ENCODE measurements around the gene MS4A4E.
"Not testable (repeated sequence)": the region's sequence is repeated elsewhere in the genome, so short reads cannot be mapped to it uniquely, and the experiment has no call there.

Gene MS4A4E

DNA sequence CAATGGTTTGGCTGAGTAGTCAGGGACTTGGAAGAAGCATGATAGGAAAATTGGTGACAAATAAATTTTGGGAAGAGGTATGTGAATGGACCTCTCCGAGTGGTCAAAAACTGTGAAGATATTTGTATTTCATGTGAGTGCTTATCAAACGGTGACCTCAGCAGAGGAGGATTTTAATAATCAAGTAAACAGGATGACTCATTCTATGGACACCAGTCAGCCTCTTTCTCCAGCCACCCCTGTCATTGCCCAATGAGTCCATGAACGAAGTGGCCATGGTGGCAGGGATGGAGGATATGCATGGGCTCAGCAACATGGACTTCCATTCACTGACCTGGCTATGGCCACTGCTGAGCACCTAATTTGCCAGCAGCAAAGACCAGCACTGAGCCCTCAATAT is 21.2 kb downstream of the MS4A4E start:
- DNase-seq (ENCODE audit: low read depth in 1 of 2, low spot score in 1 of 2) = no peak

DNA sequence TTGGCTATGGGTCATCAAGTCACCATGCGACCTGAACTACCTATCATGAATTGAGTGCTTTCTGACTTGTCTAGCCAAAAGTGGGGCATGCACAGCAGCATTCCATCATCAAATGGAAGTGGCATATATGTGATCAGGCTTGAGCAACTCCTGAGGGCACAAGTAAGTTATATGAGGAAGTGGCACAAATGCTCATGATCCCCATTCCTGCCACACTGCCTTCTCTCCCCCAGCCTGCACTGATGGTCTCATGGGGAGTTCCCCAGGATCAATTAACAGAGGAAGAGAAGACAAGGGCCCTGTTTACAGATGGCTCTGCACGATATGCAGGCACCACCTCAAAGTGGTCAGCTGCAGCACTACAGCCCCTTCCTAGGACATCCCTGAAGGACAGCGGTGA is 21.8 kb downstream of the MS4A4E start:
- DNase-seq (ENCODE audit: low read depth in 1 of 2, low spot score in 1 of 2) = no peak

DNA sequence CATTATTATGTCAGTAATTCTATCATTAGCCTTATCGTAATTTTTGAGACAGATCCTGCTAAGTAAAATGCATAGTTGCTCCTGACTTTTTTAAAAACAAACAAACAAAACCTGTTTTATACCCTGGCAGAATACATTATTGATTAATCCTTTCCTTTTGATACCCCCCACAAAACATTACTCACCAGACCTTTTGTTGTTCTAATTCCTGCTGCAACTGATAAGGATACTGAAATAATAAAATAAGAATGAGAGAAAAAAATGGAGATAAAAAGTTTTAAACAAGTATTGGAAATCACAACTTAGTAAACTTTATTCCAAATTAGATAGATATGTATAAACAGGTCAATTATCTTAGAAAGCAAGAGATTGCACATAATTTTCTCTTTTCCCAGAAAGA is 28.6 kb downstream of the MS4A4E start:
- DNase-seq (ENCODE audit: low read depth in 1 of 2, low spot score in 1 of 2) = no peak

DNA sequence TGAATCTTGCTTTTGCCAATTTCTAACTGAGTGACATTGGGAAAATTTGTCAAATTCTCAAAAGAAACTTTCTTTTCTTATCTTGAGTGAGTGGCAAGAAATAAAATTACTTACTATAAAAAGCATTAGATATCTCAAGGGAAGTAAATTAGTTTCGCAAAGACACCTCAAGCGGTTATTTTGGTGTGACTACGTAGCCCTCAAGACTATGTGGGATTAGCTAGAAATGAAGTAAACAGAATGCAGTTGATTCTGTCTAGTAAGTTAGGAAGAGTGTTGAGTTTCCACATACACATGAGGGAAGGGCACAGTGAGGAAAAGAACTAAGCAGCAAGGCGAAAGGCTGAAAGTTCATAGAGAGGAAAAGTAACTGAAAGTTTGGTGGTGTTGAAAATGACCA is 31.7 kb downstream of the MS4A4E start:
- no peak for DNase-seq (ENCODE audit: low read depth in 1 of 2, low spot score in 1 of 2)

DNA sequence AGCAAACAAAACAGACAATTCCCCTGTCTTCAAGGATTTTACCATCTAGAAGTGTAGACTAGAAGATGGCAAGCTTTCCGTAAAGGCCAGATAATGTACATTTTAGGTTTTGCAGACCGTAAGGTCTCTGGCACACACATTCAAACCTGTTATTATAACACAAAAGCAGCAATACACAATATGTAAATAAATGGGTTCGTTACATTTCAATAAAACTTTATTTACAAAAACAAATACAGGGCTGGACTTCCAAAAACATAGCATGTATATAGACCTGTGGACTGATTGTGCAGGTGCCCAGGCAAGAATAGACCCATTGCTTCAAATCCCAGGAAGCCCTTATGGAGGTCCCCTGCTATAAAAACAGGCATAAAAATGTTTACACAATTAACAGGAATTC is 33.0 kb downstream of the MS4A4E start:
- no peak for DNase-seq (ENCODE audit: low read depth in 1 of 2, low spot score in 1 of 2)

DNA sequence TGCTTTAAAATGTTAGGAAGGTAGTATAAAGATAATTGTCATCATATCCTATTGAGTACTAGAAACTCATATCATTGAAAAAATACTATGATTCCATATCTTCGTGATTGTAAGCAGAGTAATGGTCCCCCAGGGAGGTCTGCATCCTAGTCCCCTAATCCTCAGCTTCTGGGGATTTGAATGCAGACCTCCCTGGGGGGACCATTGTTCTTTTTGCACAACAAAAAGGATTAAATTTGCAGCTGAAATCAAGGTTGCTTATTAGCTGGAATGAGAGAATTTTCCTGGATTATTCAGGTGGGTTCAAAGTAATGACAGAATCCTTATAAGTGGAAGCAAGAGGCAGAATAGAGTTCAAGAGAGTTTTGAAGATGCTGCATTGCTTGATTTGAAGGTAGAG is 34.0 kb downstream of the MS4A4E start:
- no peak for DNase-seq (ENCODE audit: low read depth in 1 of 2, low spot score in 1 of 2)

DNA sequence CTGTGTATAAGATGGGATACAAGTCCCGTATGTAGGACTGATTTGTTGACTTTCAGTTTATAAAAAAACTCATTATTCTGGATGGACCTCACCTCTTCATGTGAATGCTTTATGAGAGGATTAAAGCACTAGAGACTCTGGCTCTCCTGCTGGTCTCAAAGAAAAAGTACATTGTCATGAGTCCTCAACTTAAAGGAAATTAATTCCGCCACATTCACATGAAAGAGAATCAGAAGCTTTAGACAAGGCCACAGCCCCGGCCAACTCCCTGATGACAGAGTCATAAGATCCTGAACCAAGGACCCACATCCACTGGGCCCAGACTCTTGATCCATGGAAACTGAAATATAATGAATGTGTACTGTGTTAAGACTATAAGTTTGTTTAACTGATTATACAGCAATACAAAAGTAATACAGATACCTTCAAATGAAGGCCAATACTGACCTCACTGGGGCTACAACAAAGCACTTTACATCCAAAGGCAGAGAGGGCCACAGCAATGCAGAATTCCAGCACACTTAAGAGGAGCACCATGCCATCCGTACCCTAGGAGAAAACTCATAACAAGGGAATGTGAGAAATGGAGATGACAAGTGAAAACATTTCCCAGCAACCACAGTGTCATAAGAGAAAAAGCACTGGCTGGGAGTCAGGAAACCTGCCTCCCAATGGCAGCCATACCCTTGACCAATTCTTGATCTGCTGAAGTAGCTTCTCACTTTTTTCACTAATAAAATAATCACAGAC is 34.6 kb downstream of the MS4A4E start:
- no peak for DNase-seq (ENCODE audit: low read depth in 1 of 2, low spot score in 1 of 2)

DNA sequence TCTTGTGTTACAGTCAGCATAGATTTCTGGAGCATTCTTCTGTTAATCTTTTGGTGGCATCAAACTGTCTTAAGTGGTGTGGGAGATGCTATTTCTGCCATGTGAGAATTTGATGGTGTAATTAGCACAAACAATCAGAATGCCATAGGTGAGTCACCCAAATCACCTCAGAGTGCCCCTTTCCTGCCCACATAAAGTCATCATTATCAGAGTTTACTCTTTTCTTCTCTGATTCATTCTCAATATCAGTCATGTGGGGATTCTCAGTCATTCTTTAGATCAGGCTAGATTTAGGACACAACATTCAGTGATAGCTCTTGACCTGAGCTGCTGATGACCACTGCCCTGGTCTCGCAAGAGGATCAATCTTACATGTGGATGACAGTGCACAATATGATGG is 36.3 kb downstream of the MS4A4E start:
- DNase-seq (ENCODE audit: low read depth in 1 of 2, low spot score in 1 of 2) = no peak

DNA sequence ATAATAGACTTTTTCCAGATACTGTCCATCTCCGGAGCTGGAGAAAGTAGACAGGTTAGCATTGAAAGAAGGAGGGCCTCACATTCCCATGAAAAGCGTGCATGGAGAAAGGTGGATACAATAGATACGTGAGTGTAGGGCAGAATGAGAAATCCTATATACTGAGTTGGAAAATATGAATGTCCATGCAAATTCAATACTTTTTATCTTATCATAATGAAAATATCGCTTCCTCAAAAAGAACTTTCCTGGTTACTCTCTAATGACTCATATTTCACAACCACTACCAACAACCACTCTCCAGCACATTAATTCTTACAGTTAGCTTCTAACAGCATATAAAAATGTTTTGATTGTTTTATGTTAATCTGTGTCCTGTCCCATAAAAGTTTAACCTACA is 38.0 kb downstream of the MS4A4E start:
- no peak for DNase-seq (ENCODE audit: low read depth in 1 of 2, low spot score in 1 of 2)

DNA sequence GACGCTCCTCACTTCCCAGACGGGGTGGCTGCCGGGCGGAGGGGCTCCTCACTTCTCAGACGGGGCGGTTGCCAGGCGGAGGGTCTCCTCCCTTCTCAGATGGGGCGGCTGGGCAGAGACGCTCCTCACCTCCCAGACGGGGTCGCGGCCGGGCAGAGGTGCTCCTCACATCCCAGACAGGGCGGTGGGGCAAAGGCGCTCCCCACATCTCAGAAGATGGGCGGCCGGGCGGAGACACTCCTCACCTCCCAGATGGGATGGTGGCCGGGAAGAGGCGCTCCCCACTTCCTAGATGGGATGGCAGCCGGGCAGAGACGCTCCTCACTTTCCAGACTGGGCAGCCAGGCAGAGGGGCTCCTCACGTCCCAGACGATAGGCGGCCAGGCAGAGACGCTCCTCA is 41.6 kb downstream of the MS4A4E start:
- not testable (repeated sequence) for DNase-seq (ENCODE audit: low read depth in 1 of 2, low spot score in 1 of 2)

DNA sequence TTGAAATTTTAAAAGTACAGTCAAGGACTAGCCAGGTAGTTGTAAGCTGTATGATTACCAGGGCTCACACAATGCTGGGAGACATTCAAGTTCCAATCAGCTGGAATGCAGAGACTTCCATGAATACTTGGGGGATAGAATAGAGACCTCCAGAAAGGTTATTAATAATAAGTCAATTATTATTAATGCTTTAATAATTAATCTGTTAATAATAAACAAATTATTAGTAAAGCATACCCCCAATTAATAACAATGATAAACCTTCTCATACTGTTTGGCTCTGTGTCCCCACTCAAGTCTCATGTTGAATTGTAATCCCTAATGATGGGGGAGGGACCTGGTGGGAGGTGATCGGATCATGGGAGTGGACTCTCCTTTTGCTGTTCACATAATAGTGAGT is 45.5 kb downstream of the MS4A4E start:
- no peak for DNase-seq (ENCODE audit: low read depth in 1 of 2, low spot score in 1 of 2)

DNA sequence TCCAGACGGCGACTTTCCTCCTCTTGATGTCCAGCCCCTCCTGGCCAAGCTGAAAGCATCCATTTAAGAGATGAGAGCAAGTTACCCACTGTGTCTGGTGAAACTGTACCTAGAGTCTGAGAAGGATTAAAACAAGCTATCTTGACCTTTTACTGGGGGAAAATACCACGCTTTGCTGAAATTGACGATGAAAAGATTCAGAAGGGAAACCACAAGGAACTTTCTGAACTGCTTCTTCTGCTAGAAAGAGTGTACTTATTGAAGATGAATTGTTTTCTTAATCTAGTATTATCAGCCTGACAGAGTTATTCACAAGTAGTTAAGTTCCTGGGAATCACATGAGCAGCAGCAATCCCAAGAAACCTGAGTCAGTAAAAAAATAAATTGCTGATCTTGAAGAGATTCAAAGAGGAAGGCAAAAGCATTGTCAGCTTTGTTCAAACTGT is 47.0 kb downstream of the MS4A4E start:
- no peak for DNase-seq (ENCODE audit: low read depth in 1 of 2, low spot score in 1 of 2)

DNA sequence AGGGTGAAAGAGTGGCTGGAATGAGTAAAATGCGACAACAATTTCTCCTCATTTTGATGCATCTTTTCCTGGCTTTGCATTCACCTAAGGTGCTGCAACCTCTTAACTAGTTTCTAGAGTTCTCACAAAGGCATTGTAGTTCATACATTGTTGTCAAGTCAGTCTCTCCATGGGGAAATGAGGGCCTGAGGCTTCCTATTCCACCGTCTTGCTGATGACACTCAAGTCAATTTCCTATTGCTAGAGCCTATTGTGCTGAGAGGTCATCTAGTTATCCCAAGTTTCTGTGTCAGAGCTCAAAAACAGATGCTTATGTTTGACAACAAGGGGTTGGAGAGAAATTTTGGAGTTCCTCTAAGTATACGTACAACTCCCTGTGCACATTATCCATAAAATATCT is 48.4 kb downstream of the MS4A4E start:
- DNase-seq (ENCODE audit: low read depth in 1 of 2, low spot score in 1 of 2) = no peak

DNA sequence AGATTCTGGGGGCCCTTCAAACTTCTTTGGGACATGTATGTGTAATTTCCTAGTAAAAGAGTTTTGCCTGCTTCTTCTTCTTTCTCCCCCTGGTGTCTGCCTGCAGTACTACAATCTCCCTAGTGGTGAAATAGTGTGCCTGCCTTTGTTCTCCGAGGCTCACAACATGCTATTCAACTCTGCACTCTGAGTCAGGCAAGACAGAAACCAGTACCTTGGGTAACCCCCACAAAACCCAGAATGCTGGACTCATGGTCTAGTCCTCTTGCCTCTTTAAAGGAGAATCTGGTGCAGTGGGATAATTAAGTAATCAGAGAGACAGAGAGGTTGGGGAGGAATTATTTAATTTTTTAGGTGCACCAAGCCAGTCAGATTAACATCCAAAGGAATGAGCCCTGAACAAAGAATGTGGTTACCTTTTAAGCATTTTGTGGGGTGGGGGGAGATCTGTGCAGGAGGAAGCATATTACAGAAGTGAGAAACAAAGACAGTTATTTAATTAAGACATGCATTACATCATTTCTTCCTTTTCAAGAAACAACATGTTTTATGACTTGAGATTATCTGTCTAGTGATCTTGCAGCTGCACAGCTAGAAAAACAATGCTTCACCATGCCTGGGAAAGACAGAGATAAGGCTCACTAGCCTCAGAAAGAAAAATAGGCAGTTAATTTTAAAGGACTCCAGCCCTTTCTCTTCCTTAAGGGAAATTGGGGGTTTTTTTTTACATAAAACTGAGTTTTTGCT is 49.1 kb downstream of the MS4A4E start:
- DNase-seq (ENCODE audit: low read depth in 1 of 2, low spot score in 1 of 2) = peak in 1 of 2 donors; percentile 7

DNA sequence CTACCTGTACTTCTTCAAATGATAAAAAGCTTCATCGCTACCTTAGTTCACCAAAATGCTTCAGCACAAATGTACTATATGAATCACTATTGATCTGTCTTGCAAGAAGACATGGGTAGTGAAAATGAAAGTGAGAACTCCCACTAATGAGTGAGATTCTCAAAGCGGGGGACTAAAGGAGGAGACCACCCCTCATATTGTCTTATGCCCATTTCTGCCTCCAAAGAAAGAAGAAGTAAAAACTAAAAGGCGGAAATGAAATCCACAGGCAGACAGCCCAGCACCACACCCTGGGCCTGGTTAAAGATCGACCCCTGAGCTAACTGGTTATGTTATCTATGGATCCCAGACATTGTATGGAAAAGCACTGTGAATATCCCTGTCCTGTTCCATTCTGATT is 50.4 kb downstream of the MS4A4E start:
- DNase-seq (ENCODE audit: low read depth in 1 of 2, low spot score in 1 of 2) = not testable (repeated sequence)

DNA sequence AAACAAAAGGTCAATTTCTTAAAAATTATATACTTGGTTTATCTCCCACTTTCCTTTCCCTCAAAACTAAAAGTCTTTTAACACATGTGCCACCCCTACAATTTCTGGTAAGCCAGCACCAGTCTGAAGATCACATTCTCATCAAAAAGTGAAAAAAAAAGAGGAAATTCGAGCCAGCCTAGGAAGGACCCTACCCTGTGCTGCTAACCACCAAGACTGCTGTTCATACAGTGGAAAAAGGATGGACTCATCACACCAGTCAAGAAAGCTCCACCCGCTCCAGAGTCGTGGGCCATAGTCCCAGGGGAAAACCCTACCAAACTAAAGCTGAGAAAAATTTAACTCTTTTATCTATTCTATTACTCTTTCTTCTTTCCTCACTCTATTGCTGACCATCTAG is 54.5 kb downstream of the MS4A4E start:
- DNase-seq (ENCODE audit: low read depth in 1 of 2, low spot score in 1 of 2) = not testable (repeated sequence)

DNA sequence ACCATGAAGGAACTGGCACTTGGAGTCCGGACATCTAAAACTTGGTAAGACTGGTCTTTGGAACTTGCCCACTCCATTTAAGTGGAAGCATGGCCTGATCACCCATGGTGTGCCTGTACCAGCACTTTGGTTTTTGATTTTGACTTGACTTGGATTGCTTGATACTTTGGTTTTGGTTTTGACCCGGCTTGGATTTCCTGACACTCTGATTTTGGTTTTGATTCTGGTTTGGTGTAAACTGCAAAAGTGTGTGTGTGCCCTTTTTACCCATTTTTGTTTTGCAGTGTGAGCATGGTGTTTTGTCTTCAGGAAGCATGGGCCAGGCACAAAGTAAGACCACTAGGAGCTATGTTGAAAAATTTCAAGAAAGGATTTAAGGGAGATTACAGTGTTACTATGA is 56.8 kb downstream of the MS4A4E start:
- DNase-seq (ENCODE audit: low read depth in 1 of 2, low spot score in 1 of 2) = not testable (repeated sequence)

DNA sequence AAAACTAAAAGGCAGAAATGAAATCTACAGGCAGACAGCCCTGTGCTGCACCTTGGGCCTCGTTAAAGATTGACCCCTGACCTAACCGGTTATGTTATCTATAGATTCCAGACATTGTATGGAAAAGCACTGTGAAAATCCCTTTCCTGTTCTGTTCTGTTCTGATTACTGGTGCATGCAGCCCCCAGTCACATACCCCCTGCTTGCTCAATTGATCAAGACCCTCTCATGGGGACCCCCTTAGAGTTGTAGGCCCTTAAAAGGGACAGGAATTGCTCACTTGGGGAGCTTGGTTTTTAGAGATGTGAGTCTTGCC is 57.5 kb downstream of the MS4A4E start:
- not testable (repeated sequence) for DNase-seq (ENCODE audit: low read depth in 1 of 2, low spot score in 1 of 2)

DNA sequence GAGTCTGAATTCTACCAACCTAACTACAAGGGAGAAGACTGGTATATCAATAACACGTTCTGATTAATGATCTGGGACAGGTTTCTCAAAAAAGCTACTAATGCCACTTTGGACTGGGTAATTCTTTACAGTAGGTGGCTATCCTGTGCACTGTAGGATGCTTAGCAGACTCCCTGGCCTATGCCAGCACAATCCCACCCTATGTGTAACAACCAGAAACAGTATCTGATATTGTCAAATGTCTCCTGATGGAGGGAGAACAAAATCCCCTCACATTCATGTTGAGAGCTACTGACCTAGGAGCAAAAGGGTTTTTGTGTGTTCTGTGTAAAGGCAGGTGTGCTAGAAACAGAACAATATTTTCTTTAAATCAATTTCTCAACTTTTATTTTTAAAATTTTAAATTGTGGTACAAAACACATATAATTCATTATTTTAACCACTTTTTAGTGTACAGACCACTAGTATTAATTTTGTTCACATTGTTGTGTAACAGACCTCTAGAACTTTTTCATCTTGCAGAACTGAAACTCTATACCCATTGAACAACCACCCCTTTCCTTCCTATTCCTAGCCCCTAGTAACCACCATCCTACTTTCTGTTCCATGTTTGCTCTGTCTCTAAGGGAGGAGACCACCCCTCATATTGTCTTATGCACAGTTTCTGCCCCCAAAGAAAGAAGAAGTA is 58.0 kb downstream of the MS4A4E start:
- no peak for DNase-seq (ENCODE audit: low read depth in 1 of 2, low spot score in 1 of 2)

DNA sequence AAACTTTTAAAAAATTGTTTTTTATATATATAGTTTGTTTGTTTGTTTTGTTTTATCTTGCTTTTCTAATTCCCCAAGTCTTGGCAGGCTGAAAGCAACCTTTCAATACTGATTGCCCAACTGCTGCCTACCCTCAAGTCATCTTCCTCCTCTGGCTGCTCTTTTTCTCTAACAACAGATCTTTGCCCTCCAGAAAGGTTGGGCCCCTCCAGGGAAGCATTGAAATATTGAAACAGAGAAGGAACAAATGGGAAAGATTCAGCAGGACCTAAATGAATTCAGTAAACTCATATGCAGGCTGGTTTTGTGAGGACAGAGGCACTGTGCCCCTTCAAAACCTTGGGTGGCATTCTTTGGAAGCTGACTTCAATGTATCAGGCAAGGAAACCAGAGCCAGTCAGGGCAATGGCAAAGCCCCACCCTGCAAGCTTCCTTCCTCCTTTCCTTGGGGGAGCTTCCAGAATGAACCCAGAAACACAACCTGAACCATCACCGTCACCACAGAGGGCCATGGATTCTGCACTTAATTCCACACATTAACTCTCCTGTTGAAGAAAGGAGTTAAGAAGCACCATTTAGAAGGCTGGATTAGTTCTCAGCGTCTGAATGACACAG is 59.2 kb downstream of the MS4A4E start:
- no peak for DNase-seq (ENCODE audit: low read depth in 1 of 2, low spot score in 1 of 2)

DNA sequence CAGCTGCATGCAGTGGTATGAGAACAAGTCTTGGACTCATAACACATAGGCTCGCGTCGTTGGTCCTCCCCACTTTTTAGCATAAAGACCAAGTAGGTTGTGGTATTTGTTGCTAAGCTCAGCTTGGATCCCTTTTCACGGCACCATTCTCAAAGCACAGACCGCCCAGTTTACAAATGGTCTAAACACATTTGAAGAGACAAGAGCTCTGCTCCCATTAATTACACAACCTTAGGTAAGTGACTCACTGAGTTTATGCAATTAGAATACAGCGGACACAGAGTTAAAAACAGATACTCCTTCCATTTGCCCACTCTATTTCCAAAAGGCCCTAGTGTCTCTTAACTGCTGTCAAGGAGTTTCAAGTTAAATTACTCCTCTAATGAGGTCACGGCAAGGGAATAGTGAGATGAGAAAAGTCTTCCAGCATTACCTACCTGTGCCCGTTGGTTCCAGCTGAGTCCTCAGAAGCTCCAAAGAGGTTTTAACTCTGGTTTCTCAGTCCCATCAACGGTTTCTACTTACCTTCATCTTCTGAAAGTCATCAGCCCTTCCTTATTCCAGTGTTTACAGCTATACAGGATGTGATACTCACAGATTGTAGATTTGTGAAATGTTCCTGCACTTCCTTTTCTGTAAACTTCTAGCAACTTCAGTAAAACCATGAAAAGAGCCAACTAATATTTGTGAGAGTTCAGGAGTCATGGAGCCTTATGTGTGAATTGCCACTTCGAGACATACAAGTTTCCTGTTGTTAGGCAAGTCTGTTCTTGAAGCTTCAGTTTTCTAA is 60.2 kb downstream of the MS4A4E start, which contains the start of gene MS4A6A:
TSS of gene MS4A6A (minus strand) at position 543 of the 790 bp plus-strand sequence. CDS start 1,356 bp downstream, outside the sequence.
- DNase-seq (ENCODE audit: low read depth in 1 of 2, low spot score in 1 of 2) = no peak
